Upper lobe of left lung (tissue), 4 donors: Measurements from ENCODE around the gene LTO1.

Experiments
- POLR2A ChIP-seq, 4 donors: fragments of 450-650 bp; IDR thresholded peaks; one replicate each; pipeline ENCODE4 v1.5.1; 2016 to 2017; ENCODE audit warnings: antibody characterized with exemption in 4 of 4, mild to moderate bottlenecking in 2 of 4
- TF ChIP-seq, protein P1 (sequence below), 6 experiments: fragments of 450-650 bp in 4 of 6; fragments of 200-600 bp in 2 of 6; sonication (generic) in 2 of 6; IDR thresholded peaks; one replicate each; pipeline ENCODE4 v1.5.1; 2016 to 2019; ENCODE audit warnings: antibody characterized with exemption in 6 of 6

- TF ChIP-seq, protein P1, sequence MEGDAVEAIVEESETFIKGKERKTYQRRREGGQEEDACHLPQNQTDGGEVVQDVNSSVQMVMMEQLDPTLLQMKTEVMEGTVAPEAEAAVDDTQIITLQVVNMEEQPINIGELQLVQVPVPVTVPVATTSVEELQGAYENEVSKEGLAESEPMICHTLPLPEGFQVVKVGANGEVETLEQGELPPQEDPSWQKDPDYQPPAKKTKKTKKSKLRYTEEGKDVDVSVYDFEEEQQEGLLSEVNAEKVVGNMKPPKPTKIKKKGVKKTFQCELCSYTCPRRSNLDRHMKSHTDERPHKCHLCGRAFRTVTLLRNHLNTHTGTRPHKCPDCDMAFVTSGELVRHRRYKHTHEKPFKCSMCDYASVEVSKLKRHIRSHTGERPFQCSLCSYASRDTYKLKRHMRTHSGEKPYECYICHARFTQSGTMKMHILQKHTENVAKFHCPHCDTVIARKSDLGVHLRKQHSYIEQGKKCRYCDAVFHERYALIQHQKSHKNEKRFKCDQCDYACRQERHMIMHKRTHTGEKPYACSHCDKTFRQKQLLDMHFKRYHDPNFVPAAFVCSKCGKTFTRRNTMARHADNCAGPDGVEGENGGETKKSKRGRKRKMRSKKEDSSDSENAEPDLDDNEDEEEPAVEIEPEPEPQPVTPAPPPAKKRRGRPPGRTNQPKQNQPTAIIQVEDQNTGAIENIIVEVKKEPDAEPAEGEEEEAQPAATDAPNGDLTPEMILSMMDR (IDR thresholded peaks at IDR 0.05) = no peak
- no peak for TF ChIP-seq POLR2A (IDR thresholded peaks at IDR 0.05)
Measured at GRCh38 chr11:69715446-69715845, 40.3 kb upstream of the LTO1 start.
